Heart left ventricle (tissue), 16 donors: Measurements from ENCODE around the gene SEMA3F. TPM values are rescaled to one million over a fixed set of nuclear protein-coding genes. Genes with fewer than 3 reads are reported as not detected.

Source experiments
- ATAC-seq, 4 donors: fragments of 200-7000 bp; cut with Tn5 transposase; one replicate each; pipeline ENCODE4 v1.9.1; 2020 to 2022; ENCODE audit warnings: moderate library complexity in 4 of 4, mild to moderate bottlenecking in 3 of 4, moderate number of reproducible peaks in 1 of 4
- DNase-seq, 5 donors: peaks; one replicate each; pipeline ENCODE4 v3.0.0-alpha.2; 2020
- H3K27ac ChIP-seq, 12 donors: fragments of 200-600 bp; sonication (generic) in 4 of 12; one replicate each; pipeline versions ENCODE4 v1.5.0 to v1.8.0; 2016 to 2022; ENCODE audit warnings: mild to moderate bottlenecking in 2 of 12
- H3K27me3 ChIP-seq, 9 donors: fragments of 200-600 bp; sonication (generic) in 2 of 9; one replicate each; pipeline versions ENCODE4 v1.5.1 to v1.8.0; 2016 to 2022; ENCODE audit warnings: mild to moderate bottlenecking in 3 of 9
- H3K36me3 ChIP-seq, 9 donors: fragments of 200-600 bp; sonication (generic) in 2 of 9; one replicate each; pipeline versions ENCODE4 v1.5.0 to v1.8.0; 2018 to 2022; ENCODE audit warnings: mild to moderate bottlenecking in 2 of 9
- H3K4me1 ChIP-seq, 12 donors: fragments of 200-600 bp; sonication (generic) in 4 of 12; one replicate each; pipeline versions ENCODE4 v1.5.0 to v1.8.0; 2016 to 2022; ENCODE audit warnings: mild to moderate bottlenecking in 3 of 12
- H3K4me3 ChIP-seq, 12 donors: fragments of 200-600 bp; sonication (generic) in 4 of 12; one replicate each; pipeline versions ENCODE4 v1.5.0 to v1.8.0; 2017 to 2022; ENCODE audit warnings: mild to moderate bottlenecking in 9 of 12, moderate library complexity in 4 of 12
- H3K9me3 ChIP-seq, 12 donors: fragments of 200-600 bp; sonication (generic) in 4 of 12; one replicate each; pipeline versions ENCODE4 v1.5.0 to v1.8.0; 2016 to 2022; ENCODE audit warnings: mild to moderate bottlenecking in 1 of 12
- POLR2A ChIP-seq, 2 donors: fragments of 450-650 bp; IDR thresholded peaks; one replicate each; pipeline ENCODE4 v1.6.1; 2017; ENCODE audit warnings: antibody characterized with exemption in 2 of 2, mild to moderate bottlenecking in 2 of 2, moderate library complexity in 2 of 2
- WGBS, 4 donors: extraction: QIAGEN DNeasy Blood & Tissue Kit in 2 of 4; methylation state at CpG; one replicate each; pipeline versions ENCODE4 v1.1.5 to v1.1.7; 2013 to 2018; 5-methylcytosine and 5-hydroxymethylcytosine counted together
- intact Hi-C, 10 donors: fragments of 100-400 bp; cut with DNase I; formaldehyde crosslinking; loops; one replicate each; pipeline versions ENCODE4 v1.11.1 to v1.14.2; 2022
- polyA plus RNA-seq, 2 donors: library from polyadenylated mRNA; stranded (reverse); fragments of 200-250 nt; gene quantifications; one replicate each; pipeline ENCODE4 v1.2.3, GENCODE V29; 2013
- total RNA-seq, 9 donors: library from RNA; depleted of rRNA in 2 of 9; stranded (reverse); fragments of >200 nt in 2 of 9; fragmentation: NEBNext Ultra II Directional in 3 of 9; extraction: Animal tissue kit (Norgen Biotek cat#: 25700) in 3 of 9; gene quantifications; one replicate each; pipeline versions ENCODE4 v1.1.0 to v1.2.4, GENCODE V29; 2016 to 2023
- TF ChIP-seq, protein P1 (sequence below), 12 donors: fragments of 200-600 bp; sonication (generic) in 4 of 12; IDR thresholded peaks; one replicate each; pipeline versions ENCODE4 v1.5.0 to v1.8.0; 2018 to 2022; ENCODE audit warnings: antibody characterized with exemption in 12 of 12, mild to moderate bottlenecking in 5 of 12
- donor health status: ischemic (EF 13 %, LVEDD 7.1; RV severe dilation, severe dysfunction).
- donor health status: healthy with polysubstance abuse.
- donor health status: DM: no; HTN: yes; CAD: no.
- donor health status: DM: no; HTN: no; CAD: no.
- donor health status: ischemic (EF 25% LVEDD 6.9; RV normal size, moderate dysfunction).
- donor health status: ischemic (EF 25% LVEDD 5.7; RV mildly dilated, moderate dysfunction).
- donor health status: healthy.
- donor health status: DM: yes; HTN: yes; CAD: no.
- donor health status: ischemic (EF 35%, LVEDD 5.7; RV mildly dilated, moderate dysfunction).
- donor health status: nonischemic (EF 11% LVEDD 7.7; RV severe dilation, severe dysfunction).
- donor health status: DM: yes; HTN: yes; CAD: no.
- donor health status: PGD.
- donor health status: ischemic (EF 29% LVEDD 5.4; RV normal size, mild dysfunction).
- donor health status: nonischemic (EF 23%, LVEDD 6.1; RV moderate dilation, normal function).

The SEMA3F gene
- total and polyA plus RNA-seq, 11 donors = 6.1 to 94.1 (median 11.3) TPM

DNA sequence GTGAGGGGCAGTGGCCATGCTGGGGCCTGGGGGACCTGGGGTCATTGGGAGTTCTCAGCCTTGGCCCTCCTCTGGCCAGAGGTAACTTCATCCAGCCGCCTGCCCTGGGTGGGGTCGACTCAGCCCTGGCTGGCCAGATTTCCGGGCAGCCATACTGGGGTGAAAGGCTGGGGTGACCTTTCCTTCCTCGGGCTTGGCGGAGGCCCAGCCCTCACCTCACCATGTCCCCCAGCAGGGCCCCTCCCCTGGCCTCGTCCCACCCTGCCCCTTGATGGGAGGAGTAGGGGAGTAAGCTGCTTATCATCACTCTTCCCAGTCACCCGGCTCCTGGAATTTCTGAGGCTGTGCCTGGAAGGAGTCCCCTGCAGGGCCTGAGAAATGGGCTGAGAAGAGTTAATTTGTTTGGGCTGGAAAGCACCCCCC, 5.4 kb downstream of the SEMA3F start:
- Histone ChIP-seq H3K9me3 (no peaks in the 10 kb centered on the region), H3K27ac (peak overlapping the region; percentile 73 to 92 (median 86)), H3K27me3 (peaks cover 0 to 11% (median 0%) of the 10 kb centered on the region in 9 donors), H3K4me1 (peaks cover 15 to 94% (median 66%) of the 10 kb centered on the region in 12 donors), H3K36me3 (no peaks in the 10 kb centered on the region), H3K4me3 (peak overlapping the region in 3 of 12 donors; percentile 1 to 28 (median 5))
- DNase-seq (peak; percentile 56 to 78 (median 75)), ATAC-seq (peak; percentile 55 to 75 (median 60))
- WGBS, 4 donors = 19 to 44% (median 35%) methylated on average over 4 to 7 of the region's 7 CpGs
- TF ChIP-seq POLR2A (IDR thresholded peaks at IDR 0.05) = no peak
- TF ChIP-seq, protein P1, sequence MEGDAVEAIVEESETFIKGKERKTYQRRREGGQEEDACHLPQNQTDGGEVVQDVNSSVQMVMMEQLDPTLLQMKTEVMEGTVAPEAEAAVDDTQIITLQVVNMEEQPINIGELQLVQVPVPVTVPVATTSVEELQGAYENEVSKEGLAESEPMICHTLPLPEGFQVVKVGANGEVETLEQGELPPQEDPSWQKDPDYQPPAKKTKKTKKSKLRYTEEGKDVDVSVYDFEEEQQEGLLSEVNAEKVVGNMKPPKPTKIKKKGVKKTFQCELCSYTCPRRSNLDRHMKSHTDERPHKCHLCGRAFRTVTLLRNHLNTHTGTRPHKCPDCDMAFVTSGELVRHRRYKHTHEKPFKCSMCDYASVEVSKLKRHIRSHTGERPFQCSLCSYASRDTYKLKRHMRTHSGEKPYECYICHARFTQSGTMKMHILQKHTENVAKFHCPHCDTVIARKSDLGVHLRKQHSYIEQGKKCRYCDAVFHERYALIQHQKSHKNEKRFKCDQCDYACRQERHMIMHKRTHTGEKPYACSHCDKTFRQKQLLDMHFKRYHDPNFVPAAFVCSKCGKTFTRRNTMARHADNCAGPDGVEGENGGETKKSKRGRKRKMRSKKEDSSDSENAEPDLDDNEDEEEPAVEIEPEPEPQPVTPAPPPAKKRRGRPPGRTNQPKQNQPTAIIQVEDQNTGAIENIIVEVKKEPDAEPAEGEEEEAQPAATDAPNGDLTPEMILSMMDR (IDR thresholded peaks at IDR 0.05) = no peak
- intact Hi-C loops = no loop called here

DNA sequence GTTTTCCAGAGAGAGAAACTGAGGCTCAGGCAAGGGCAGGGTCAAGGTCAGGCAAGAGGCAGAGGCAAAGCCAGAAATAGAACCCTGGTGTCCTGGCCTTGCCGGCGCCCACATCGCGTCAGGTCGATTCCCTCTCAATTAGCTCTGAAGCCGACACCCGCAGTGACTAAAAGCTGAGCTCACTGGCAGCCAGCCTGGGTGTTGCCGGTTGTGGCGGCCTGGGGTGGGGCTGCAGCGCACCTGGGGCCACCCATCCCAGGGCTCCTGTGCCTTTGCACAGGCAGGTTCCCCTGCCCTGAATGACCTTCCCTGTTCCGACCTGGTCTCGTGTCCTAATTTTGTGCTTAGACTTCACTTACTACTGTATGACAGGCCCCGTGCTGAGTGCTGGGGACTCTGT, 6.2 kb downstream of the SEMA3F start:
- Histone ChIP-seq H3K36me3 (no peaks in the 10 kb centered on the region), H3K4me3 (peak overlapping the region in 7 of 12 donors; percentile 5 to 31 (median 15)), H3K9me3 (no peaks in the 10 kb centered on the region), H3K4me1 (peaks cover 20 to 94% (median 69%) of the 10 kb centered on the region in 12 donors), H3K27ac (peak overlapping the region; percentile 73 to 92 (median 86)), H3K27me3 (peaks cover 0 to 4% (median 0%) of the 10 kb centered on the region in 9 donors)
- WGBS, 4 donors = 56 to 81% (median 62%) methylated on average over 9 to 13 of the region's 13 CpGs
- ATAC-seq (no peak), DNase-seq (peak in 2 of 5 donors; percentile 48 to 60)
- intact Hi-C loops = no loop called here
- TF ChIP-seq, protein P1 (IDR thresholded peaks at IDR 0.05) = no peak
- TF ChIP-seq POLR2A (IDR thresholded peaks at IDR 0.05) = no peak

DNA sequence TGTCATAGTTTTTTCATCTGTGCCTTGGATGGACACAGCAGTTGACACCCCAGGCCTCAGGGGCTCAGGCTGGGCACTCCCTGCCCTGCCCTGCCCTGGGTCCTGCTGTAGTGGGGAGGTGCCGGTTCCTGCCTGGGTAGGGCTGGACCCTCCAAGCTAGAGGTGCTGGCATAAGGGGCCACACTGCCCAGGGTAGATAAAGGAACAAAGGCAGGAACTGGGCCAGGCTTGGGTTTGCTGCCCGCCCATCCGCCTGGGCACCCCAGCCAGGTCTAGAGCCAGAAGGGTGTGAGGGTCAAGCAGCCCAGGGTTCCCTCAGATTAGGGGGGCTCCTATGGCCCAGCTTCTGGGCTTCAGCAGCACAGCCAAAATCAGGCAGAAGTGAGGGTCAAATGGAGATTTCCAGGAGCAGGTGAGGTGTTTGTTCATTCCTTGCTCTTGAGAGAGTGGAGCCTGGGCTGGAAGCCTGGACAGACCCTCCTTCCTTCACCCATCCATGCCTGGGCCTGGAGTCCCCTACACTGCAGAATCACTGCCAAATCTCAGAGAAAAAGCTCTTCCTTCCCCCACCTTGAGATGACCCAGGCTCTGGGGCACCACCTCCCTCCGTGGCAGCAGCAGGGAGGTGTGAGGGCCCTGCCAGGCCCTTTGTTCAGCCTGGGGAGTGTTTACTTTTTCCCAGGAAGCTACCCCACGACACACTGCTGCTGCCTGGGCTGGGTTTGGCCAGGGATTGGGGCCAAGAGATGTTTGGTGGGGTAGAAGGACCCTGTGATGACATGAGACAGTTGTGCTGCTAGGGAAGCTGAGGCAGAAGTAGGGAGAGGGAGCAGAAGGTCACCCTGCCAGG, 7.1 kb downstream of the SEMA3F start:
- H3K4me1 ChIP-seq = peaks cover 20 to 98% (median 77%) of the 10 kb centered on the region in 12 donors
- 72 to 85% (median 81%) methylated on average over 3 to 5 of the region's 5 CpGs for WGBS, 4 donors
- intact Hi-C loops = no loop called here

More for the DNA sequence above, 7.1 kb downstream of the SEMA3F start:
- Histone ChIP-seq H3K9me3 (no peaks in the 10 kb centered on the region), H3K27ac (peak overlapping the region; percentile 73 to 92 (median 86)), H3K4me3 (no peak overlapping the region), H3K36me3 (no peaks in the 10 kb centered on the region), H3K27me3 (no peaks in the 10 kb centered on the region)
- peak in 1 of 5 donors; percentile 49 for DNase-seq
- ATAC-seq = peak in 1 of 4 donors; percentile 7
- TF ChIP-seq POLR2A (IDR thresholded peaks at IDR 0.05) = no peak
- TF ChIP-seq, protein P1 (IDR thresholded peaks at IDR 0.05) = no peak
